Right ventricle myocardium superior (tissue), 1 donor: ENCODE results near the gene NRL. TPM values are rescaled to one million over a fixed set of nuclear protein-coding genes. Genes with fewer than 3 reads are reported as not detected.
A peak's percentile ranks its signal among the peaks of the same experiment; 100 is the strongest.

Experiments used
- ATAC-seq: fragments of 200-7000 bp; cut with Tn5 transposase; one replicate; pipeline ENCODE4 v1.9.1; 2020; ENCODE audit warnings: mild to moderate bottlenecking; ENCODE audit not compliant: poor library complexity
- DNase-seq: peaks from one replicate; pipeline ENCODE4 v3.0.0-alpha.2; 2020
- intact Hi-C: fragments of 100-400 bp; cut with DNase I; formaldehyde crosslinking; loops from one replicate; pipeline ENCODE4 v1.11.2; 2022
- long read RNA-seq: library from polyadenylated mRNA; unstranded; transcript quantifications from one replicate; pipeline ENCODE4 v2.0.0, GENCODE V29; 2021
- total RNA-seq: library from RNA; stranded (reverse); fragmentation: NEBNext Ultra II Directional; extraction: Animal tissue kit (Norgen Biotek cat#: 25700); gene quantifications from one replicate; pipeline ENCODE4 v1.2.1, GENCODE V29; 2021
- donor health status: DM: no; HTN: yes; CAD: no; lungs with severe emphysema.

Gene NRL
- total RNA-seq: 0.75 TPM
- long read RNA-seq, partial matches to known transcripts: 0 of 5 reads
- long read RNA-seq, other reads (novel, unspliced or antisense): 4 of 5 reads

DNA sequence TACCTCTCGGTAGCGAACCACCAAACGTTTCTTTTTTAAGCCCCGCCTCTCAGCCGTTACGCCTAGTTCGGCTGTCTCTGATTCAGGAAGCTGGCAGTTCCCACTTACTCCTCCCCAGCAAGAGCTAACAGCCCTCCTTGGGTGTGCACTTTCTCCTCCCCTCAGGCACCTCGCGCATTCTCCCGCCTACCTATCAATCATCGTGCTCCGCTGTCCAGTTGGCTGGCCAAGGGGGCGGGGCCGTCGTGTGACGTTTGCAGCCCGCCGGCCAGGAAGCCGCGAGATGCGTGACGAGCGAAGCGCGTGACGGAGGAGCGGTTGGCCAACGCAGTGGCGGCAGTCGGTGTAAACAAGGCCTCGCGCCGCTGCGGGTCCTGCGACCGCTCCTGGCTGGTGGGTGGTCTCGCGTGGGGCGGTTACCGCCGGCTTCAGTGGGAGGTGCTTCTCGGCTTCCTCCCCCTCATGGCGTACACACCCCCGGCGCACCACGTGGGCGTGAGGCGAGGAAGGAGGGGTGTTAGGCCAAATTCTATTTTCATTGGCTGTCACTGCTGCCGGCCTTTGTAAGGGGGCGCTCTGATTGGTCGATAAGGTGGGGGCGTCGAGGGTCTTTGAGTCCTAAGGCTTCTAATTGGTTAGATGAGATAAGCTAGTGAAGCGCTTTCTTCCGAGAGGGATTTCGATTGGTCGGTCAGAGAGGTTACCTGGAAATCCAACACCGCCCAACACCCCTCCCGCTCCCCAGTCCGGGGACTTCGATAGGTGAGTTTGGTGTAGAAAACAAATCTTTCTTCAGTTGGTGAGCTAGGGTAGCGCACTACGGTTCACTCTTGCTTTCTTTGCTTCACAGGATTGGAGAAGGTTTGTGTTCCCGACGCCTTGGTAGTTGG lies at the start of gene NRL, which contains the start of gene DCAF11:
NRL (minus strand) TSS at position 418 of the 890 bp plus-strand sequence. CDS start 32,101 bp downstream, outside the sequence.
DCAF11 (plus strand) TSS at position 246 of the 890 bp plus-strand sequence. CDS start 818 bp downstream, outside the sequence.
- intact Hi-C loops: no loop called here
- DNase-seq: peak; percentile 99
- ATAC-seq: peak; percentile 95

DNA sequence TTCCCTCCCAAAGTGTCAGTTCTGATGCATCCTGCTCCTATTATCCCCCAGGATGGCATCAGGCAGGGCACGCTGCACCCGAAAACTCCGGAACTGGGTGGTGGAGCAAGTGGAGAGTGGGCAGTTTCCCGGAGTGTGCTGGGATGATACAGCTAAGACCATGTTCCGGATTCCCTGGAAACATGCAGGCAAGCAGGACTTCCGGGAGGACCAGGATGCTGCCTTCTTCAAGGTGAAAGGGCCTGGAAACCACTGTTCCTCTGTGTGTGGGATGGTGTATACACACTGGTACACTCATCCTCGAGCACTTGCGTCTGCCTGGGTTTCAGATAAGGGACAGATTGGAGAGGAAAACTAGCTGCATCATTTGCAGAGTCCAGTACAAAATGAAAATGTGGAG lies 47.3 kb upstream of the NRL start:
- DNase-seq (peak; percentile 24), ATAC-seq (no peak)
- intact Hi-C loops: no loop called here

DNA sequence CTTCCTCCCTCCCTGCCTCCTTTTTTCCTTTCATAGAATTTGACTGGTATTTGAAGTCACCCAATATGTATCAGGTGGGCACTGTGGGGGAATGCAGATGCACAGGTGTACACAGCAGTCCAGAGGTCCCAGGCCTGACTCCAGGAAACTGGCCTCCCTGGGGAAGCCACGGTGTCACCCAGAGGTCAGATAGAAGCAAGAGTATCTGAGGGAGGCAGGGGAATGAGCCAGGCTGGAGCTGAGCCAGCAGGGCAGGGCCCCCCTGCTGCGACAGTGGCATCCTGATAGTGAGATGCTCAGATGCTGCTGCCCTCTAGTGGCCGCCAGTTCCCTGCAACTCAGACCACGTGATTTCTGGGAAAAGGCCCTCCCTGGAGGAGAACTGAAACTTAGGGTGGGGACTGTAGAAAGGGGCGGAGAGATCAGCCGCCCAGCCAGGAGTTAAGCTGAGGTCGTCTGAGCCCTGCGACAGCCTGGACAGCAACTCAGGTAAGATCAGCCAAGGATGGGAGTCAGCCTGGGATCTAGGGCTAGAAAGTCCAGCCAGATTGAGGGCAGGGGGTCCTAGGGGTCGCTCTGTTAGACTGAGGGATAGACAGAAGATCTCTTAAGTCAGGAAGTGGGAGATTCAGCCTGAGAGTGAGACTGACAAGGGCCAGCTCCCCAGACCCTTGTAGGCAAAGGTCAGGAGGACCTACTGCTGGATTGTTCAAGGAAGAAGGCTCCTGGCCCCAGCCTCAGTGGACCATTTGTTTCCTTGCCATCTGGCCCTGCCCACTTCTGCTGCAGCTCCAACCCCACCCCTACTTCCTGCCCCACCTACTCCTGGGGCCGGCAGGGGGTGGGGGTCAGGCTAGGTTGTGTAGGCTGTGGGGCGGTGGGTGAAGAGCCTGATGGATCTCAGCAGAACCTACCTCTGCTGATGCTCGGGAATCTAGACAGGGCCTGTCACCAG lies 46.4 kb upstream of the NRL start, which contains the start of gene IRF9:
IRF9 (plus strand) TSS at position 416 of the 955 bp plus-strand sequence. CDS start 880 bp downstream, outside the sequence.
- peak; percentile 95 for ATAC-seq

DNA sequence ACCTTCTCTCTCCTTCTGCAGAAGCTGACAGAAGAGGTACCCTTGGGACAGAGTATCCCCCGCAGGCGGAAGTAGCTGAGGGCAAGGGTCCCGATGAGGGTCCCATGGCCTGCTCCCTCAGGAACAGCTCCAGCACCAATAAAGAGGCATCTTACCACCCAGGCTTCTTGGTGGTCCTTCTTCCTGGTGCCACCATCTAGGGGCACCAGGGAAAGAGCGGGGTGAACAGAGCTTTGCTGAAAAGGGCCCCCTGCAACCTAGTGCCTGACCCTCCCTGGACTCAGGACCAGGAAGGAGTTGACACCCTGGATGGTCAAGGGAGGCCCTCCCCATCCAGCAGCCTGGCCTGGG lies 45.7 kb upstream of the NRL start:
- no peak for DNase-seq
- ATAC-seq: no peak
- intact Hi-C loops: no loop called here

More for the DNA sequence above, 46.4 kb upstream of the NRL start, which contains the start of gene IRF9:
- intact Hi-C loops: no loop called here
- DNase-seq: peak; percentile 97

DNA sequence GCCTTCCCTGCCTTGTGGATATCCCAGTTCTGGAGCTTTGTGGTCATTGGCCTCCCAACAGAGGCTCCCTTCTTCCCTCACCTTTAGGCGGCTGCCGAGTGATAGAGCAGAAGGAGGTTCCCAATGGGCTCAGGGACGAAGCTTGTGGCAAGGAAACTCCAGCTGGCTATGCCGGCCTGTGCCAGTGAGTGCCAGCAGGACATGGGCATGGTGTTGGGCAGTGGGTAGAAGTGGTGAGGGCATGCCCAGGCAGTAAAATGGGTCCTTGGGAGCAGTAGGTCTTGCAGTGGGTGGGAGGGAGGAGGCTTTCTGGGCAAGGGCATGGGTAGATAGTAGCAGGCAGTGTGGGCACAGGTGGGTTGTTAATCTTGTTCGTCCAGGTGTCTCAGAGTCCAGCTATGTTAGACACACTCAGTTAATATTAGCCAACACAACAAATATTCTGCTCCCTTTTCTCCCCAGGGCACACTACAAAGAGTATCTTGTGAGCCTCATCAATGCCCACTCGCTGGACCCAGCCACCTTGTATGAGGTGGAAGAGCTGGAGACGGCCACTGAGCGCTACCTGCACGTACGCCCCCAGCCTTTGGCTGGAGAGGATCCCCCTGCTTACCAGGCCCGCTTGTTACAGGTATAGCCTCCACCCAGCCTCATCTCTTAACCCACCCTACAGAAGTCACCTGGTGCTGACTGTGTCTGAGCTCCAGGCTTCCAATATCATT lies 45.2 kb upstream of the NRL start:
- DNase-seq (peak; percentile 39), ATAC-seq (no peak)
- intact Hi-C loops: no loop called here

DNA sequence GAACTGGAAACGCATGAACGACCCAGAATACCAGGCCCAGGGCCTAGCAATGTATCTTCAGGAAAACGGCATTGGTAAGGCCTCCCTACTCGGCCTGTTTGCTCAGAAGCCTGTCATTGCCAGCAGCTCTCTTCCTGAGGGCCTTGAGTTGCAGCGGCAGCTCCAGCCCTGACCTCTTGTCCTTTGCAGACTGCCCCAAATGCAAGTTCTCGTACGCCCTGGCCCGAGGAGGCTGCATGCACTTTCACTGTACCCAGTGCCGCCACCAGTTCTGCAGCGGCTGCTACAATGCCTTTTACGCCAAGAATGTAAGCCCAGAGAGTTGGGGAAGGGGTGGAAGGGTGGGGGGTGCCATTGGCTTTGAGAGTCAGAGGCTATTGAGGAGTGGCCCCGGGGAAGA lies 42.6 kb upstream of the NRL start:
- DNase-seq (no peak), ATAC-seq (no peak)
- intact Hi-C loops: no loop called here

DNA sequence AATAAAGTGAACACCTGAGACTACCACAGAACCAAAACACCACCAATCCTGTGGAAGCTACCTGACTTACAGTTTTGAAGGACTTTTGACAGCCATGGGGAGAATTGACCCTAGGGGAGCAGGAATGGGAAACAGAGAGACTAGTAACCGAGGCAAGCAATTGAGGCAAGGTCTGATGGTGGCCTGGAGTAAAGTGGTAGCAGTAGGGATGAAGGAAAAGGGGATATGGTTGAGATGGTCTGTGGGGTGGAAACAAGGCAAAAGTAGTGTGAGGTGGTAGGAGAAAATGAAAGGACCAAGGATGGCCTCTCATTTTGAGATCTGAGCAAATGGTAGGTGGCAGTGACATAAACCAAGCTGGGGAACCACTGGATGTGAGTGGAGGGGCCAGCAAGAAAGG lies 42.1 kb upstream of the NRL start:
- DNase-seq (no peak), ATAC-seq (no peak)
- intact Hi-C loops: no loop called here

DNA sequence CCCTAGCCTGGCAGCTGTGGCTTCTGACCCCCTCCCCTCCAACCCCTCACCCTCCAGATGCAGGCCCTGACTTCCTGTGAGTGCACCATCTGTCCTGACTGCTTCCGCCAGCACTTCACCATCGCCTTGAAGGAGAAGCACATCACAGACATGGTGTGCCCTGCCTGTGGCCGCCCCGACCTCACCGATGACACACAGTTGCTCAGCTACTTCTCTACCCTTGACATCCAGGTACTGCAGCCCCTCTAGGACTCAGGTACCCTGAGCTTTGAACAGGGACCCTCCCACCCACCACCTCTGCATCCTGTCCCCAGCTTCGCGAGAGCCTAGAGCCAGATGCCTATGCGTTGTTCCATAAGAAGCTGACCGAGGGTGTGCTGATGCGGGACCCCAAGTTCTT lies 40.4 kb upstream of the NRL start:
- intact Hi-C loops: no loop called here
- DNase-seq: no peak
- ATAC-seq: no peak

DNA sequence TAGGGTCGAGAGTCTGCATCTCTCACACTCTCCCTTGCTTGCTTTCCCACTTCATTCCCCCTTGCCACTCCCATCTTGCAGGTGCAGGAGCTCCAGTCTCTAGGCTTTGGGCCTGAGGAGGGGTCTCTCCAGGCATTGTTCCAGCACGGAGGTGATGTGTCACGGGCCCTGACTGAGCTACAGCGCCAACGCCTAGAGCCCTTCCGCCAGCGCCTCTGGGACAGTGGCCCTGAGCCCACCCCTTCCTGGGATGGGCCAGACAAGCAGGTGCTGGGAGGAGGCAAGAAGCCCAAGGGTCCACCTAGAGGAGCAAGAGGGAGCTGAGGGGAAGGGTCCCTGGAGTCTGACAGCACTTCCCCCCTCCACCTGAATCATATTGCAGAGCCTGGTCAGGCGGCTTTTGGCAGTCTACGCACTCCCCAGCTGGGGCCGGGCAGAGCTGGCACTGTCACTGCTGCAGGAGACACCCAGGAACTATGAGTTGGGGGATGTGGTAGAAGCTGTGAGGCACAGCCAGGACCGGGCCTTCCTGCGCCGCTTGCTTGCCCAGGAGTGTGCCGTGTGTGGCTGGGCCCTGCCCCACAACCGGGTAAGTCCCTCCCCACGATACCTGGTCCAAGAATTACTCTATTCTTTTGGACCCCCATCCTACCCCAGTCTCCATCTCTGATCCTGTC lies 36.8 kb upstream of the NRL start:
- intact Hi-C loops: no loop called here
- no peak for ATAC-seq
- no peak for DNase-seq

DNA sequence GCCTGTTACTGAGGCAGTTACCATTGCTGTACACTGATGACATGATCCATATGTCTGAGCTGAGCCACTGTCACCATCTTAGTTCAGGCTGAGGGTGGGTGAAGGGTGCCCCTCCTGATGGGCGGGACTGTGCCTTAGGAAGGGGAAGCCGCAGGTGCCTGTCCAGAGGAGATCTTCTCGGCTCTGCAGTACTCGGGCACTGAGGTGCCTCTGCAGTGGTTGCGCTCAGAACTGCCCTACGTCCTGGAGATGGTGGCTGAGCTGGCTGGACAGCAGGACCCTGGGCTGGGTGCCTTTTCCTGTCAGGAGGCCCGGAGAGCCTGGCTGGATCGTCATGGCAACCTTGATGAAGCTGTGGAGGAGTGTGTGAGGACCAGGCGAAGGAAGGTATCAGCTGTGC lies 36.2 kb upstream of the NRL start:
- DNase-seq (no peak), ATAC-seq (no peak)
- intact Hi-C loops: no loop called here

DNA sequence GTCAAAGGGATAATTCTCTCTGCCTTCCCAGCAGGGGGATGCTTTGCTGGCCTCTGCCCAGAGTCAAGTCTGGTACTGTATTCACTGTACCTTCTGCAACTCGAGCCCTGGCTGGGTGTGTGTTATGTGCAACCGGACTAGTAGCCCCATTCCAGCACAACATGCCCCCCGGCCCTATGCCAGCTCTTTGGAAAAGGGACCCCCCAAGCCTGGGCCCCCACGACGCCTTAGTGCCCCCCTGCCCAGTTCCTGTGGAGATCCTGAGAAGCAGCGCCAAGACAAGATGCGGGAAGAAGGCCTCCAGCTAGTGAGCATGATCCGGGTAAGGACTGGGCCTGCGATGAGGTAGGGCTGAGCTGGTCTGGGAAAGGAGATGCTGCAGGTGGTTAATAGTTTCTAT lies 35.8 kb upstream of the NRL start:
- no peak for ATAC-seq
- intact Hi-C loops: no loop called here

DNA sequence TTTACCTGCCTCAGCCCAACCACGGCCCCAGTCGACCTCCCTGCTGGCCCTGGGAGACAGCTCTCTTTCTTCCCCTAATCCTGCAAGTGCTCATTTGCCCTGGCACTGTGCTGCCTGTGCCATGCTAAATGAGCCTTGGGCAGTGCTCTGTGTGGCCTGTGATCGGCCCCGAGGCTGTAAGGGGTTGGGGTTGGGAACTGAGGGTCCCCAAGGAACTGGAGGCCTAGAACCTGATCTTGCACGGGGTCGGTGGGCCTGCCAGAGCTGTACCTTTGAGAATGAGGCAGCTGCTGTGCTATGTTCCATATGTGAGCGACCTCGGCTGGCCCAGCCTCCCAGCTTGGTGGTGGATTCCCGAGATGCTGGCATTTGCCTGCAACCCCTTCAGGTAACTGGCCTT lies 35.3 kb upstream of the NRL start:
- ATAC-seq (no peak), DNase-seq (no peak)
- intact Hi-C loops: no loop called here

More for the DNA sequence above, 35.8 kb upstream of the NRL start:
- no peak for DNase-seq

DNA sequence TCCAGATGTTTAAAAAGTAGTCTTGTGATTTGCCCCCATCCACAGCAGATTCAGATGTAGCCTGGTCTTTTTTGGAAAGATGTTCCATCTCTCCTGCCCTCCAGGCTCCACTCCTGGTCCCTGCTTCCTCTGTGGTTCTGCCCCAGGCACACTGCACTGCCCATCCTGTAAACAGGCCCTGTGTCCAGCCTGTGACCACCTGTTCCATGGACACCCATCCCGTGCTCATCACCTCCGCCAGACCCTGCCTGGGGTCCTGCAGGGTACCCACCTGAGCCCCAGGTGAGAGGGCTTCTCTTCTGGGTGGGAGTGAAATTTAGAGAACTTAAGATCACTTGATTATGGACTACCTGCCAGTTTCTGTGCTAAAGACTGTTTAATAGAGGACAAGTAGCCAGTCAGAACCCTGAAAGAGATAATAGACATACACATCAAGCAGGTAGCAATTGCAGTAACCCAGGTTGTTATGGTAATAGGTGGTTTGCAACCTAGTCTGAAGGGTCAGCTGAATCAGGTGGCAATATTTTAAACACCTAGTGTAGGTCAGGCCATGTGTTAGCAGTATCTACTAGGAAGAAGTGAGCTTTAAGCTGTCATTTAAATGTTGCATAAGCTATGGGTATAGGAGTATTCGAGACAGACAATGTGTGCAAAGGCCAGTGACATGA lies 34.7 kb upstream of the NRL start:
- intact Hi-C loops: no loop called here
- DNase-seq: no peak

DNA sequence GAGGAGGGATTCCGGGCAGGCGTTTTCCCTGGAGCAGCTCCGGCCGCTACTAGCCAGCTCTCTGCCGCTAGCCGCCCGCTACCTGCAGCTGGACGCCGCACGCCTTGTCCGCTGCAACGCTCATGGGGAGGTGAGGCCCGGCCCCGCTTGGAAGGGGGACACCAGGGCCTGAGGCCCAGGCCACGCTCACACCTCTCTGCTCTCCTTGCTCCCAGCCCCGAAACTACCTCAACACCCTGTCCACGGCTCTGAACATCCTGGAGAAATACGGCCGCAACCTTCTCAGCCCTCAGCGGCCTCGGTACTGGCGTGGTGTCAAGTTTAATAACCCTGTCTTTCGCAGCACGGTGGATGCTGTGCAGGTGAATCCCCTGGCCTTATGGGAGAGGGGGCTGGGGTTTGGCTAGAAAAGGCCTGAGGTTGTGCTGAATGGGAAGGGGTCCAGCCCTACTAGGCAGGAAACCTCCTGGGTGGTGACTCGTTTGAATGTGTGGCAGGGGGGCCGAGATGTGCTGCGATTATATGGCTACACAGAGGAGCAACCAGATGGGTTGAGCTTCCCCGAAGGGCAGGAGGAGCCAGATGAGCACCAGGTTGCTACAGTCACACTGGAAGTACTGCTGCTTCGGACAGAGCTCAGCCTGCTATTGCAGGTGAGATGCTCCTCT lies 33.1 kb upstream of the NRL start:
- ATAC-seq: no peak
- intact Hi-C loops: no loop called here
- no peak for DNase-seq

More for the DNA sequence above, 34.7 kb upstream of the NRL start:
- ATAC-seq: no peak

DNA sequence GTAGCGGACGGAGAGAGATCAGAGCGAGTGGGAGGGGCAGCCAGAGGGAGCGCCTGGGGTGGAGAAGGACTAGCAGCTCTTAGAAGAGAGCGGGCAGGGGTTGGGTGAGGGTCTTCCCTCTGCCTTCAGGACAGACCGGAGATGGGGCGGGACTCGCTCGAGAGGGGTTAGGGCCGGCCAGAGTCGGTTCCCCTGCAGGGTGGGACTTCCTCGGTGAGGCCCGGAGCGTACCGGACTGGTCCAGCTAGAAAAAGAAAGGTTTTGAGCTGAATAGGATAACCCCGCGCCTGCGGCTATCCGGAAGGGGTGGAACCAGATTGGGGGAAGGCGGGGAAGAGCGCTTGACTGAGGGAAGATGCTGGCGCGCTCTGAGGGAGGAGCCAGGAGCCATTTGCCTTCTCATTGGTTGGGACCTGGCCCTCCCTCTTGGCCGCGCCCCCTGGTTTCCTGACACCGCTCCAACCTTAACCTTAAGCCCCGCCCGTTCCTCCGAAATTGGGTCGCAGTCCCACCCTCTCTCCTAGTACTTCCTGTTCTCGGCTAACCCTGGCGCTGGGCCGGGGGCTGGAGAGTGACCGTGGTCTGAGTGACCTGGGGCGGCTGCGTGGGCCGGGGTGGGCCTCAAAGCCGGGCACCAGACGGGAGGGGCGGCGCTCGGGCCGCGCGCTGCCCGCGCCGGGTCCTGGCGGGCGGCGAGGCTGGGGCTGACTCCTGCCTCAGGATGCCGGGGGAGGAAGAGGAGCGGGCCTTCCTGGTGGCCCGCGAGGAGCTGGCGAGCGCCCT lies 32.4 kb upstream of the NRL start, which contains the start of gene RNF31:
RNF31 (plus strand) TSS at position 521 of the 783 bp plus-strand sequence; CDS start at position 722, 201 bp downstream.
- intact Hi-C loops: no loop called here
- ATAC-seq: peak; percentile 95

DNA sequence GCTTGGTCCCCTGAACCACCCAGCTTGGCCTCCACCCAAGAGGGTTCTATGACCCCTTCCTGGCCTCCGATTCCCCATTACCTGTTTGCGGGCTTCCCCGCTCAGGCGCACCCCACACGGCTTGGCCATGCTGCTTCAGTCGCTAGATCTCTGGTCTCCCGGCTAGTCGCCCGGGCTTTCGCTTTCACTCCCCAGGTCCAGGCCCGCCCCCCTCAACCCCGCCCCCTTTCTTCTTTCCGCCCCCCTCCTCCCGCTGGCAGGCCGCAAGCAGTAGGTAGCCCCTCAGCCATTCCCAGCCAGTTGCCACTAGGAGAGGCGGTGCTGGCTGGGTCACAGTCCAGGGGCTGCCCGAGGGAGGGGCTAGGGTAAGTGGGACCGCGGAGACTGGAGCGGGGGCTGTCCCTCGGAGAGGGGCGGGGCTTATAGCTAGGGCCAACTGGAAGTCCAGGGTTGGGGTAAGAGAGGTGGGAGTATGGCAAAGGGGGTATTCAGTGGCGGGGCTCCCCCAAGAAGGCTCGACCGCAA lies 31.8 kb upstream of the NRL start, which contains the start of gene PSME2:
PSME2 (minus strand) TSS at position 158 of the 525 bp plus-strand sequence; CDS start at position 129, 29 bp downstream.
- DNase-seq (peak; percentile 96), ATAC-seq (peak; percentile 88)
- intact Hi-C loops: no loop called here

More for the DNA sequence above, 32.4 kb upstream of the NRL start, which contains the start of gene RNF31:
- peak; percentile 99 for DNase-seq
